Measurements from ENCODE around the gene RELB.

GRCh38 chr19:45068041-45068440 is 66.8 kb downstream of the RELB start:
- no peak for TF ChIP-seq CTCF (IDR thresholded peaks at IDR 0.05 in 2 of 3, conservative IDR thresholded peaks at IDR 0.05 in 1 of 3; ENCODE audit: control insufficient read depth in 2 of 3, extremely low read depth in 1 of 3, insufficient read depth in 1 of 3, low read depth in 3 of 3, low read length in 3 of 3)
- no peak for TF ChIP-seq CHD4 (IDR thresholded peaks at IDR 0.05)
- no peak for TF ChIP-seq E2F8 (IDR thresholded peaks at IDR 0.05; ENCODE audit: low read depth, partially characterized antibody)
- TF ChIP-seq SREBF2 (IDR thresholded peaks at IDR 0.05; ENCODE audit: low read length): no peak
- TF ChIP-seq CREB1 (IDR thresholded peaks at IDR 0.05; ENCODE audit: low read depth): no peak
- no peak for TF ChIP-seq ZNF274 (IDR thresholded peaks at IDR 0.05; ENCODE audit: insufficient read depth, insufficient read length)
- TF ChIP-seq POU2F2 (IDR thresholded peaks at IDR 0.05; ENCODE audit: borderline replicate concordance, low read depth, low read length): no peak
- no peak for TF ChIP-seq NFYB (IDR thresholded peaks at IDR 0.05; ENCODE audit: insufficient read depth, low read depth, low read length)
- TF ChIP-seq YY1 (IDR thresholded peaks at IDR 0.05; ENCODE audit: low read depth, low read length): no peak
